Loucy (cell line): ENCODE data around the gene METRNL.

Experiments
- EZH2phosphoT487 ChIP-seq: fragments of 200-600 bp; IDR thresholded peaks from 2 replicates; pipeline ENCODE4 v1.6.1; 2018; ENCODE audit warnings: antibody characterized with exemption, mild to moderate bottlenecking, moderate library complexity, borderline replicate concordance
- TF ChIP-seq, protein P1 (sequence below): fragments of 200-600 bp; sonication (generic); conservative IDR thresholded peaks from 2 replicates; pipeline ENCODE4 v1.5.1; 2014; ENCODE audit warnings: mild to moderate bottlenecking, antibody characterized with exemption, low read length

GRCh38 chr17:83110735-83111134, 31.3 kb downstream of the METRNL start:
- TF ChIP-seq, protein P1, sequence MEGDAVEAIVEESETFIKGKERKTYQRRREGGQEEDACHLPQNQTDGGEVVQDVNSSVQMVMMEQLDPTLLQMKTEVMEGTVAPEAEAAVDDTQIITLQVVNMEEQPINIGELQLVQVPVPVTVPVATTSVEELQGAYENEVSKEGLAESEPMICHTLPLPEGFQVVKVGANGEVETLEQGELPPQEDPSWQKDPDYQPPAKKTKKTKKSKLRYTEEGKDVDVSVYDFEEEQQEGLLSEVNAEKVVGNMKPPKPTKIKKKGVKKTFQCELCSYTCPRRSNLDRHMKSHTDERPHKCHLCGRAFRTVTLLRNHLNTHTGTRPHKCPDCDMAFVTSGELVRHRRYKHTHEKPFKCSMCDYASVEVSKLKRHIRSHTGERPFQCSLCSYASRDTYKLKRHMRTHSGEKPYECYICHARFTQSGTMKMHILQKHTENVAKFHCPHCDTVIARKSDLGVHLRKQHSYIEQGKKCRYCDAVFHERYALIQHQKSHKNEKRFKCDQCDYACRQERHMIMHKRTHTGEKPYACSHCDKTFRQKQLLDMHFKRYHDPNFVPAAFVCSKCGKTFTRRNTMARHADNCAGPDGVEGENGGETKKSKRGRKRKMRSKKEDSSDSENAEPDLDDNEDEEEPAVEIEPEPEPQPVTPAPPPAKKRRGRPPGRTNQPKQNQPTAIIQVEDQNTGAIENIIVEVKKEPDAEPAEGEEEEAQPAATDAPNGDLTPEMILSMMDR = no peak
- no peak for TF ChIP-seq EZH2phosphoT487
